ENCODE data around the gene F8. TPM values are rescaled to one million over a fixed set of nuclear protein-coding genes. Genes with fewer than 3 reads are reported as not detected.
A peak's percentile ranks its signal among the peaks of the same experiment; 100 is the strongest.
"Not testable (repeated sequence)": the region's sequence is repeated elsewhere in the genome, so short reads cannot be mapped to it uniquely, and the experiment has no call there.

The F8 gene
- total and polyA plus RNA-seq, 7 donors: 13.5 to 31.7 (median 17.6) TPM

DNA sequence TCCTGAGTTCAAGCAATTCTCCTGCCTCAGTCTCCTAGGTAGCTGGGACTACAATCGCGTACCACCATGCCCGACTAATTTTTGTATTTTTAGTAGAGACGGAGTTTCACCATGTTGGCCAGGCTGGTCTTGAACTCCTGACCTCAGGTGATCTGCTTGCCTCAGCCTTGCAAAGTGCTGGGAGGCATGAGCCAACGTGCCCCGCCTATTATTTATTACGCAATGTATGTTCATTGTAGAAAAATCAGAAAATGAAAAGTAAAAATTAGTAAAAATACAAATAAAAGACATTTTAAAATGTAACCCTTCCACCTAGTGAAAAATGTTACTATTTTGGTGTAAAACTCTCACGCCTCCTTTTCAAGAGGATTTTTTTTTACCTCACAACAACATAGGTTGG, 122.2 kb downstream of the F8 start:
- no peak for ATAC-seq
- Histone ChIP-seq H3K4me3 (no peak overlapping the region), H3K27me3 (ENCODE audit: insufficient read depth in 3 of 3, low read length in 2 of 3) (no peaks in the 10 kb centered on the region), H3K9me3 (no peaks in the 10 kb centered on the region), H3K4me1 (no peaks in the 10 kb centered on the region), H3K27ac (no peak overlapping the region), H3K36me3 (ENCODE audit: insufficient read depth in 1 of 2, low read depth in 1 of 2) (no peaks in the 10 kb centered on the region)
- 86 to 97% (median 91%) methylated on average over 8 of the region's 8 CpGs for WGBS, 3 donors
- DNase-seq: no peak
- intact Hi-C loops (cut with DNase I): no loop called here
- TF ChIP-seq, protein P1, sequence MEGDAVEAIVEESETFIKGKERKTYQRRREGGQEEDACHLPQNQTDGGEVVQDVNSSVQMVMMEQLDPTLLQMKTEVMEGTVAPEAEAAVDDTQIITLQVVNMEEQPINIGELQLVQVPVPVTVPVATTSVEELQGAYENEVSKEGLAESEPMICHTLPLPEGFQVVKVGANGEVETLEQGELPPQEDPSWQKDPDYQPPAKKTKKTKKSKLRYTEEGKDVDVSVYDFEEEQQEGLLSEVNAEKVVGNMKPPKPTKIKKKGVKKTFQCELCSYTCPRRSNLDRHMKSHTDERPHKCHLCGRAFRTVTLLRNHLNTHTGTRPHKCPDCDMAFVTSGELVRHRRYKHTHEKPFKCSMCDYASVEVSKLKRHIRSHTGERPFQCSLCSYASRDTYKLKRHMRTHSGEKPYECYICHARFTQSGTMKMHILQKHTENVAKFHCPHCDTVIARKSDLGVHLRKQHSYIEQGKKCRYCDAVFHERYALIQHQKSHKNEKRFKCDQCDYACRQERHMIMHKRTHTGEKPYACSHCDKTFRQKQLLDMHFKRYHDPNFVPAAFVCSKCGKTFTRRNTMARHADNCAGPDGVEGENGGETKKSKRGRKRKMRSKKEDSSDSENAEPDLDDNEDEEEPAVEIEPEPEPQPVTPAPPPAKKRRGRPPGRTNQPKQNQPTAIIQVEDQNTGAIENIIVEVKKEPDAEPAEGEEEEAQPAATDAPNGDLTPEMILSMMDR (IDR thresholded peaks at IDR 0.05): no peak

DNA sequence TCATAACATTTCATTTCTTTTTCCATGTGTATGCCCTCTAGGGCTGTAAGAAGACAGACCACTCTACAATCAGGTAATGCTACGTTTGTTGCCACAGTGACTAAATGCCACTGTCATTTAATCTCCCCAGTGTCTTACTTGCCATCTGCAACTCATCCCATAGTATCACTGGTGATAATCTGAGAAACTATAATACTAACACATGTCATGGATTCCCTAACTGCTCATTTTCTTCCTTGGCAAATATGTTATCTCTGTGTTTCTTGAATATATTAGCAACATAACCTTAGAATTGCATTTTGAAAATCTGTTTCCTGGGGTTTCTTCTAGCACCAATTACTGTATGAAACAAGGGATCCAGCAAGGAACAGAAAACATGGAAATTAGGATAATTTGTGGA, 130.2 kb downstream of the F8 start:
- Histone ChIP-seq H3K4me3 (no peak overlapping the region), H3K27me3 (ENCODE audit: insufficient read depth in 3 of 3, low read length in 2 of 3) (no peaks in the 10 kb centered on the region), H3K4me1 (no peaks in the 10 kb centered on the region), H3K9me3 (no peaks in the 10 kb centered on the region), H3K36me3 (ENCODE audit: insufficient read depth in 1 of 2, low read depth in 1 of 2) (no peaks in the 10 kb centered on the region), H3K27ac (no peak overlapping the region)
- intact Hi-C loops (cut with DNase I): no loop called here
- 41 to 89% (median 59%) methylated on average over 1 of the region's 1 CpG for WGBS, 3 donors
- ATAC-seq (no peak), DNase-seq (no peak)
- TF ChIP-seq, protein P1 (IDR thresholded peaks at IDR 0.05): no peak

DNA sequence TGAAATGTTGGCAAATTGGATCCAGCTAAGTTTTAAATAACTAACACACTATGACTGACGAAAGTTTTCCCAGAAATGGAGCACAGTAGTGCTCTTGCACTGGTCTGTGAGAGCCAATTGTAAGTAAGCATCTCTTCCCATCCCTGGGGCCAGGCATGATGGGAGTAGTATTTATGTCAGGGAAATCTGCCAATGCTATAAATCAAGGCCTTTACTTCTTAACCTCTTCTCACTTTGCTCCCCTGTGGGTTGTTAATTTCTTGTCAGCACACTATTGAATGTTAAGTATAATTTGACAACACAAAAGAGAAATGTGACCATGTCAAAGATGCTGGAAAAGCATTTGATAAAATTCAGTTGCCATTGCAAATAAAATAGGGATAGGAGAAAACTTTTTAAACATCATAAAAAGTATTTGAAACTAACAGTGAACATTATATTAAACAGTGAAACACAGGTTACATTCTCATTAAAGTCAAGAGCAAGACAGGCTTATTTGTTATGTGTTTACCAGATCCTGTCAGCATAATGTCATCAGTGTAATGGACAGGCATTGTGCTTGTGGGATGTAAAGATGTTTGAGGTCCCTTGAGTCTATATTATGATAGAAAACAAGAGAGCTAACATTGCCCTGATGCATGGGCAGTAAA, 131.4 kb downstream of the F8 start:
- 9 to 57% (median 30%) methylated on average over 1 of the region's 1 CpG for WGBS, 3 donors
- TF ChIP-seq, protein P1 (IDR thresholded peaks at IDR 0.05): no peak

DNA sequence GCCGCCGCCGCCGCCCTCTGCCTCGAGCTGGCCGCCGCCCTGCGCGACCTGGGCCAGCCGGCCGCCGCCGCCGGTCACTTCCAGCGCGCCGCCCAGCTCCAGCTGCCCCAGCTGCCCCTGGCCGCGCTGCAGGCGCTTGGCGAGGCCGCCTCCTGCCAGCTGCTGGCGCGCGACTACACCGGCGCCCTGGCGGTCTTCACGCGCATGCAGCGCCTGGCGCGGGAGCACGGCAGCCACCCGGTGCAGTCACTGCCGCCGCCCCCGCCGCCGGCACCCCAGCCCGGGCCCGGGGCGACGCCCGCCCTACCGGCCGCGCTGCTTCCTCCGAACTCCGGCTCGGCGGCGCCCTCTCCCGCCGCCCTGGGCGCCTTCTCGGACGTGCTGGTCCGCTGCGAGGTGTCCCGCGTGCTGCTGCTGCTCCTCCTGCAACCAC, 135.7 kb downstream of the F8 start:
- H3K9me3 ChIP-seq; H3K27ac ChIP-seq; H3K36me3 ChIP-seq (ENCODE audit: insufficient read depth in 1 of 2, low read depth in 1 of 2); DNase-seq; H3K4me1 ChIP-seq; intact Hi-C loops (cut with DNase I); H3K27me3 ChIP-seq (ENCODE audit: insufficient read depth in 3 of 3, low read length in 2 of 3); H3K4me3 ChIP-seq: not testable (repeated sequence)
- ATAC-seq: peak; percentile 71 to 81 (median 76)
- WGBS, 3 donors: no CpG with 5 or more reads among the region's 62 CpGs

More for the DNA sequence above, 131.4 kb downstream of the F8 start:
- no peaks in the 10 kb centered on the region for H3K9me3 ChIP-seq
- no peaks in the 10 kb centered on the region for H3K27me3 ChIP-seq (ENCODE audit: insufficient read depth in 3 of 3, low read length in 2 of 3)
- H3K36me3 ChIP-seq (ENCODE audit: insufficient read depth in 1 of 2, low read depth in 1 of 2): no peaks in the 10 kb centered on the region
- ATAC-seq (no peak), DNase-seq (no peak)
- H3K4me3 ChIP-seq: no peak overlapping the region
- H3K4me1 ChIP-seq: no peaks in the 10 kb centered on the region
- no peak overlapping the region for H3K27ac ChIP-seq
- intact Hi-C loops (cut with DNase I): no loop called here

DNA sequence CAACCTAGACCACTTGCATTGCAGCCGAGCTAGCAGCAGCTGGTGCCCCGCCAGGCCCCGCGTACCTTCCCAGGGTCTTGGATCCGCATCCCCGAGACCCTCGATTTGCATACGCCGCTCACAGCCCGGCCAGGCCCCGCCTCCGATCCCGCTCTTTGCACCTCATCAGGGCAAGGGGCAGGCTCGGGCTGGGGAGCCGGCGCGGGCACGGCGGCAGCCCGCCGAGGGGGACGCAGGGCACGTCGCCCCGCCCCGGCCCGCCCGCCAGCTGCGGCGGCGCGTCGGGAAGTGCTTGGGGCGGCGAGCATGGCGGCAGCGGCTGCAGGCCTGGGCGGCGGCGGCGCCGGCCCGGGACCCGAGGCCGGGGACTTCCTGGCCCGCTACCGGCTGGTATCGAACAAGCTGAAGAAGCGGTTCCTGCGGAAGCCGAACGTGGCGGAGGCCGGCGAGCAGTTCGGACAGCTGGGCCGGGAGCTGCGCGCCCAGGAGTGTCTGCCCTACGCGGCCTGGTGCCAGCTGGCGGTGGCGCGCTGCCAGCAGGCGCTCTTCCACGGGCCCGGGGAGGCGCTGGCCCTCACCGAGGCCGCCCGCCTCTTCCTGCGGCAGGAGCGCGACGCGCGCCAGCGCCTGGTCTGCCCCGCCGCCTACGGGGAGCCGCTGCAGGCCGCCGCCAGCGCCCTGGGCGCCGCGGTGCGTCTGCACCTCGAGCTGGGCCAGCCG, 136.3 kb downstream of the F8 start, which contains the start of gene F8A1:
TSS of gene F8A1 (plus strand) at position 287 of the 720 bp plus-strand sequence. CDS start at position 307, 20 bp downstream.
- H3K27me3 ChIP-seq (ENCODE audit: insufficient read depth in 3 of 3, low read length in 2 of 3); H3K4me1 ChIP-seq; H3K36me3 ChIP-seq (ENCODE audit: insufficient read depth in 1 of 2, low read depth in 1 of 2); H3K9me3 ChIP-seq; H3K27ac ChIP-seq; intact Hi-C loops (cut with DNase I): not testable (repeated sequence)
- ATAC-seq (peak; percentile 74 to 85 (median 83)), DNase-seq (peak in 1 of 2 donors; percentile 14)
- 0 to 21% methylated on average over 11 to 12 of the region's 91 CpGs; no CpG with 5 or more reads in 1 of the 3 donors for WGBS, 3 donors
- H3K4me3 ChIP-seq: peak within 1 kb of the TSS; percentile 50

DNA sequence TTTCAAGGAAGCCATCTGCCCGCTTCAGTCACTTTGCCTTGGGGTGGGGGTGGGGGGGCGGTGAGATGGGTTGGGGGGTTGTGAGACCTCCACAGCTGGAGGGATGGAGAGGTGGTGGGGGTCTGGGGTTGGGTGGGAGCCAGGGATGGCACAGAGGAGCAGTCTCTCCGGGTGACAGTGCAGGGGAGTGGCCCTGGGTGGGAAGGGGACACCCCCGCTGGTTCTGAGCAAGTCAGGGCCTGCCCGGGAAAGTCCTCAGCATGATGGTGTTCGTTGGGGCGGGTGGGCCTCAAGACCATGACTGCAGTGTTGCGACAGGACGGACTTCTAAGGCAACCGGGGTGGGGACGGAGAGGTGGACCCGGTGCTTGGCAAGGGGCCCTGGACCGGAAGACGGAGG, 137.0 kb downstream of the F8 start:
- H3K4me3 ChIP-seq; H3K9me3 ChIP-seq; intact Hi-C loops (cut with DNase I); H3K4me1 ChIP-seq; H3K36me3 ChIP-seq (ENCODE audit: insufficient read depth in 1 of 2, low read depth in 1 of 2); H3K27me3 ChIP-seq (ENCODE audit: insufficient read depth in 3 of 3, low read length in 2 of 3); H3K27ac ChIP-seq: not testable (repeated sequence)
- 59 to 74% (median 65%) methylated on average over 2 to 3 of the region's 14 CpGs for WGBS, 3 donors
- ATAC-seq (peak in 1 of 4 donors; percentile 3), DNase-seq (peak in 1 of 2 donors; percentile 45)

DNA sequence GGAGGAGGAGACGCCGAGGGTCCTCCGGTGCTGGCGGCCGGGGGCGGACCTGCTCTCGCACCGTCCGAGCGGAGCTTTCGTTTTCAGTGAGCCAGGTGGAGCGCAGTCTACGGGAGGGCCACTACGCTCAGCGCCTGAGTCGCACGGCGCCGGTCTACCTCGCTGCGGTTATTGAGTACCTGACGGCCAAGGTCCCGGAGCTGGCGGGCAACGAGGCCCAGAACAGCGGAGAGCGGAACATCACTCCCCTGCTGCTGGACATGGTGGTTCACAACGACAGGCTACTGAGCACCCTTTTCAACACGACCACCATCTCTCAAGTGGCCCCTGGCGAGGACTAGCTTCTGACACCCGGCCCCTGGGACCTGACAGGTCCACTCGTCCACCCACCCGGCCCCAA, 137.5 kb downstream of the F8 start:
- intact Hi-C loops (cut with DNase I); ATAC-seq; H3K27me3 ChIP-seq (ENCODE audit: insufficient read depth in 3 of 3, low read length in 2 of 3); H3K4me1 ChIP-seq; H3K9me3 ChIP-seq; H3K27ac ChIP-seq; H3K4me3 ChIP-seq; H3K36me3 ChIP-seq (ENCODE audit: insufficient read depth in 1 of 2, low read depth in 1 of 2); DNase-seq: not testable (repeated sequence)
- WGBS, 3 donors: 100% methylated on average over 8 of the region's 33 CpGs; no CpG with 5 or more reads in 2 of the 3 donors

DNA sequence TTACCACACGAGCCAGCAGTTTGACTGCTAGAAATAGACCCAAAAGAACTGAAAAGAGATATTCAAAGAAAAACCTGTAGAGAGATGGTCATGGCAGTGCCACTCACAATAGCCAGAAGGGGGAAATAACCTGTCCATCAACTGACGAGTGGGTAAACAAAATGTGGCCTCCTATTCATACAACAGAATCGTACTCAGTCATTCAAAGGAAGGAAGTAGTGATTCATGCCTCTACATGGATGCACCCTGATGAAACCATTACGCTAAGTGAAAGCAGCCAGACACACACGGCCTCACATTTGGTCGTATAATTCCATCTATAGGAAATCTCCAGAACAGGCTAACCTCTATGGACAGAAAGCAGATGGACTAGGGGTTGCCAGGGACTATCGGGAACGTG, 138.5 kb downstream of the F8 start:
- intact Hi-C loops (cut with DNase I); H3K36me3 ChIP-seq (ENCODE audit: insufficient read depth in 1 of 2, low read depth in 1 of 2); H3K4me1 ChIP-seq; DNase-seq; H3K27me3 ChIP-seq (ENCODE audit: insufficient read depth in 3 of 3, low read length in 2 of 3); H3K4me3 ChIP-seq; H3K9me3 ChIP-seq; H3K27ac ChIP-seq; ATAC-seq: not testable (repeated sequence)
- WGBS, 3 donors: no CpG with 5 or more reads among the region's 8 CpGs

All from psoas muscle (tissue), 8 donors.